Osteoblast (primary cell): ENCODE data around the gene DOCK10. TPM values are rescaled to one million over a fixed set of nuclear protein-coding genes. Genes with fewer than 3 reads are reported as not detected.

Experiments
- DNase-seq: peaks from one replicate; pipeline ENCODE4 v3.0.0; 2011; ENCODE audit warnings: low spot score, mixed read lengths; ENCODE audit not compliant: insufficient read length; ENCODE audit errors: missing footprints
- H2AFZ ChIP-seq: 2 replicates; pipeline ENCODE4 v1.6.0; 2011; ENCODE audit warnings: mild to moderate bottlenecking, low read length
- H3K27ac ChIP-seq: 2 replicates; pipeline ENCODE4 v1.5.1; 2011; ENCODE audit warnings: mild to moderate bottlenecking, low read depth, low read length, moderate library complexity
- H3K27me3 ChIP-seq: 2 replicates; pipeline ENCODE4 v1.6.0; 2012; ENCODE audit warnings: mild to moderate bottlenecking, control low read depth, inconsistent platforms, low read length, moderate library complexity; ENCODE audit not compliant: insufficient read depth
- H3K36me3 ChIP-seq: 2 replicates; pipeline ENCODE4 v1.5.1; 2011; ENCODE audit warnings: mild to moderate bottlenecking, low read length, control low read depth, moderate library complexity; ENCODE audit not compliant: insufficient read depth
- H3K4me1 ChIP-seq: 2 replicates; pipeline ENCODE4 v1.5.1; 2011; ENCODE audit warnings: mild to moderate bottlenecking, low read length, control low read depth, moderate library complexity; ENCODE audit not compliant: insufficient read depth
- H3K4me2 ChIP-seq: 2 replicates; pipeline ENCODE4 v1.6.0; 2011; ENCODE audit warnings: mild to moderate bottlenecking, low read length; ENCODE audit not compliant: insufficient read depth
- H3K4me3 ChIP-seq: fragments of 200-600 bp; sonication (generic); 3 replicates; pipeline ENCODE4 v1.5.1; 2012; ENCODE audit warnings: mild to moderate bottlenecking, low read length, inconsistent platforms; ENCODE audit not compliant: insufficient read depth
- H3K79me2 ChIP-seq: 2 replicates; pipeline ENCODE4 v1.6.0; 2012; ENCODE audit warnings: mild to moderate bottlenecking, low read length, control low read depth, inconsistent platforms; ENCODE audit not compliant: insufficient read depth
- H3K9me3 ChIP-seq: 2 replicates; pipeline ENCODE4 v1.5.1; 2011; ENCODE audit warnings: low read depth, low read length, control low read depth
- H4K20me1 ChIP-seq: 2 replicates; pipeline ENCODE4 v1.6.0; 2012; ENCODE audit warnings: mild to moderate bottlenecking, low read length, control low read depth; ENCODE audit not compliant: insufficient read depth
- total RNA-seq: library from RNA; depleted of rRNA; stranded (reverse); fragments of >200 nt; gene quantifications from 2 replicates; pipeline ENCODE4 v1.2.3, GENCODE V29; 2012
- TF ChIP-seq, protein P1 (sequence below): IDR thresholded peaks from 2 replicates; pipeline ENCODE4 v1.5.1; 2011; ENCODE audit warnings: mild to moderate bottlenecking, low read depth, low read length, moderate library complexity; ENCODE audit errors: extremely low read depth

Gene DOCK10
- total RNA-seq, 1 donor: 33.3 TPM

GRCh38 chr2:224956706-224957105 is 85.6 kb downstream of the DOCK10 start:
- Histone ChIP-seq H3K79me2 (peaks cover 87% of the 10 kb centered on the region), H3K9me3 (no peaks in the 10 kb centered on the region), H2AFZ (no peak overlapping the region), H3K36me3 (no peaks in the 10 kb centered on the region), H3K27me3 (no peaks in the 10 kb centered on the region), H4K20me1 (no peaks in the 10 kb centered on the region), H3K27ac (no peak overlapping the region), H3K4me2 (no peak overlapping the region), H3K4me1 (peaks cover 24% of the 10 kb centered on the region), H3K4me3 (no peak overlapping the region)
- no peak for DNase-seq
- TF ChIP-seq, protein P1, sequence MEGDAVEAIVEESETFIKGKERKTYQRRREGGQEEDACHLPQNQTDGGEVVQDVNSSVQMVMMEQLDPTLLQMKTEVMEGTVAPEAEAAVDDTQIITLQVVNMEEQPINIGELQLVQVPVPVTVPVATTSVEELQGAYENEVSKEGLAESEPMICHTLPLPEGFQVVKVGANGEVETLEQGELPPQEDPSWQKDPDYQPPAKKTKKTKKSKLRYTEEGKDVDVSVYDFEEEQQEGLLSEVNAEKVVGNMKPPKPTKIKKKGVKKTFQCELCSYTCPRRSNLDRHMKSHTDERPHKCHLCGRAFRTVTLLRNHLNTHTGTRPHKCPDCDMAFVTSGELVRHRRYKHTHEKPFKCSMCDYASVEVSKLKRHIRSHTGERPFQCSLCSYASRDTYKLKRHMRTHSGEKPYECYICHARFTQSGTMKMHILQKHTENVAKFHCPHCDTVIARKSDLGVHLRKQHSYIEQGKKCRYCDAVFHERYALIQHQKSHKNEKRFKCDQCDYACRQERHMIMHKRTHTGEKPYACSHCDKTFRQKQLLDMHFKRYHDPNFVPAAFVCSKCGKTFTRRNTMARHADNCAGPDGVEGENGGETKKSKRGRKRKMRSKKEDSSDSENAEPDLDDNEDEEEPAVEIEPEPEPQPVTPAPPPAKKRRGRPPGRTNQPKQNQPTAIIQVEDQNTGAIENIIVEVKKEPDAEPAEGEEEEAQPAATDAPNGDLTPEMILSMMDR: no peak

DNA sequence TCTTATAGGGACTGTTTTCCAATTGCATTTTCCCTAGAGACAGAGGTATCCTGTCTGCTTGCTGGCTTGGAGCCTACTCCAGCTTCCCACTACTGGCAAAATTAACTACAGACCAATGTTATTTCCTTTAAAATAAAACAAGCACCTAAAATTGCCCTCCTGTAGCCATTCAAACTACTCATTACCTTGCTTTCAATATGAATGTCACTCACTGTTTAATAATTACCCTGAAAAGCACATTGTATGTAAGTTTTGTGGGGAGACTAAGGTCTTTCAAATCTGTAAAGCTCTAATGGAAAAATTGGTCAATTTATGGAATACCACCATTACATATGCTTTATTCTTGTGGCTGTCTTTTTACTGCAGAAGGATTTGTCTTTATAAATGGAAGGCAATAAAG is 87.3 kb downstream of the DOCK10 start:
- Histone ChIP-seq H4K20me1 (no peaks in the 10 kb centered on the region), H3K4me2 (no peak overlapping the region), H3K27me3 (no peaks in the 10 kb centered on the region), H3K4me3 (no peak overlapping the region), H3K79me2 (peaks cover 91% of the 10 kb centered on the region), H2AFZ (no peak overlapping the region), H3K36me3 (no peaks in the 10 kb centered on the region), H3K27ac (no peak overlapping the region), H3K4me1 (peaks cover 24% of the 10 kb centered on the region), H3K9me3 (no peaks in the 10 kb centered on the region)
- TF ChIP-seq, protein P1: no peak
- DNase-seq: peak; percentile 30

DNA sequence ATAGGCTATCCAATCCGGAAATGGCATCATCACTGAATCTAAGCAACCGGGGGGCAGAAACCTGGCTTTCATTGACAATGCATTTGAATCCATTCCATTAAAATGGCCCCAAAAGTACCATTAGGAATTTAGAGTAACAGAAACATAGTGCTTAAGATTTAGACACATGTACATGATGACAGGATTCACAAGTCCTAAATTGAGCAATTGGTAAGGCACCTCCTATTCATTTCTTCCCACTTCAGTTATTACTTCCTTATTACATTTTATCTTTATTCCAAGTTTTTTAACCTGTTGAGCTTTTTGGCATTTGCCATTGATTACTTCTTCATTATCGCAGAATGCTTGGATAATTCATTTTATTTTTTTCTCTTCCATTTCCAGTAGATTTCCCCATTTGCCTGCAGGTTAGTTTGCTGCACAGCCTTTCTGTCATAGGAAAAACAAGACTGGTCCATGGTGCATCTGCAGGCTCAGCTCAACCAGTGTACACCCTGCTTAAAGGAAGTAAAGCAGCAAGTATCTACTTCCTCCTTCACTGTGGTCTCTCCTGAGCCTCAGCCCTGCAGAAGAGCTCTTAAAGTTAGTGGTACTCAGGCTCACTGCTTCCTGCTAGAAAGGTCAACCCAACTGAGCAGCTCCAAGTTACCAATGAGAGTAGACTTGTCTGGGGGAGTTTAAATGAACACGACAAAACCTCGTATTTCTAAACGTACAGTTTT is 89.2 kb downstream of the DOCK10 start:
- peak; percentile 5 for DNase-seq
- no peaks in the 10 kb centered on the region for H3K9me3 ChIP-seq
- no peak overlapping the region for H3K4me2 ChIP-seq
- H3K36me3 ChIP-seq: no peaks in the 10 kb centered on the region
- H3K27me3 ChIP-seq: no peaks in the 10 kb centered on the region
- TF ChIP-seq, protein P1: no peak
- no peak overlapping the region for H3K4me3 ChIP-seq
- H3K27ac ChIP-seq: no peak overlapping the region
- H4K20me1 ChIP-seq: no peaks in the 10 kb centered on the region
- H2AFZ ChIP-seq: no peak overlapping the region
- H3K79me2 ChIP-seq: peaks cover 90% of the 10 kb centered on the region
- peaks cover 26% of the 10 kb centered on the region for H3K4me1 ChIP-seq

DNA sequence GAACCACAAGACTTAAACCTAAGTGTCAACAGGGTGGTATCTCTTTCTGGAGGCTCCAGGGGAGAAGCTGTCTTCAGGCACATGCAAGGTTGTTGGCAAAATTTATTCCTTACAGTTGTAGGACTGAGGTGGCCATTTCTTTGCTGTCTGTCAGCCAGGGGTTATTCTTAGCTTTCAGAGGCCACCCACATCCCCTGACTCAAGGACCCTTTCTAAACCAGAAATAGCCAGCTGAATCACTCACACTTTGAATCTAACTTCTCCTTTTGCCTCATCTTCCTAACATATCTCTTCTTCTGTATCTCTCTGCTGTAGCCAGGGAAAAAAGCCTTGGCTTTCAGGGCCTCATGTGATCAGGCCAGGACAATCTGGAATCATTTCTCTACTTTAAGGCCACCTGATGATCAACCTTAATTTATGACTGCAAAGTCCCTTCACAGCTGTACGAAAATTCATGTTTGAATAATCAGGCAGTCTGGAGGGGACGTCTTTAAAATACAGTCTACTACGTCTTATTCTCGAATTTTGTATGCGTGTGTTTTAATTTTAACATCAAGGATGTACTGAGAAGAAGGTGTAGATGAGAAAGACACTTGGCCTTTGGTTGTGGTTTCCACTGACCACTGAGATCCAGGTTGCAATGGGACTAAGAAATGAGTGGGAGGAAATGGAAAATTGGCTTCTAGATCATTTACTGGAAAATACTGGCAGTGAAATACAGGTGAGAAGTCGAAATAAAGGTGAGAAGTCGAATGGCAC is 90.4 kb downstream of the DOCK10 start:
- Histone ChIP-seq H3K4me1 (peaks cover 29% of the 10 kb centered on the region), H3K79me2 (peaks cover 87% of the 10 kb centered on the region)
- DNase-seq: peak; percentile 62

More for the DNA sequence above, 90.4 kb downstream of the DOCK10 start:
- TF ChIP-seq, protein P1: no peak
- no peak overlapping the region for H2AFZ ChIP-seq
- no peaks in the 10 kb centered on the region for H3K27me3 ChIP-seq
- no peak overlapping the region for H3K4me2 ChIP-seq
- H3K27ac ChIP-seq: peak overlapping the region; percentile 43
- no peaks in the 10 kb centered on the region for H3K36me3 ChIP-seq
- no peaks in the 10 kb centered on the region for H3K9me3 ChIP-seq
- H3K4me3 ChIP-seq: no peak overlapping the region
- H4K20me1 ChIP-seq: no peaks in the 10 kb centered on the region
